ENCODE data around the gene TSGA10. TPM values are rescaled to one million over a fixed set of nuclear protein-coding genes. Genes with fewer than 3 reads are reported as not detected.

The TSGA10 gene
- total RNA-seq, 2 experiments from 2014 or later = 10.6 to 11.0 TPM

DNA sequence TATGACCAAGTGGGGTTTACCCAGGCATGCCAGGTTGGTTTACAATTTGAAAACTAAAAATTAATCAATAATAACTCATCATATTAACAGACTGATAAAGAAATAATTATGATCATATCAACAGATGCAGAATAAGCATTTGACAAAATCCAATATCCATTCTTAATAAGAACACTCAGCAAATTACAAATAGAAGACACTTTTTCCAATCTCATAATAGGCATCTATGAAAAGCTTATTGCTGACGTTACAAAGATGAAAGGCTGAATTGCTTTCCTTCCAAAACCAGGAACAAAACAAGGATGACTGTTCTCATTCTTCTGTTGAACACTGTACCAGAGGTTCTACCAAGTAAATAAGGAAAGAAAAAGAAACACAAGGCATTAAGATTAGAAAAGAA, 68.4 kb downstream of the TSGA10 start:
- no peak overlapping the region for H3K4me3 ChIP-seq (ENCODE audit: low read length)

DNA sequence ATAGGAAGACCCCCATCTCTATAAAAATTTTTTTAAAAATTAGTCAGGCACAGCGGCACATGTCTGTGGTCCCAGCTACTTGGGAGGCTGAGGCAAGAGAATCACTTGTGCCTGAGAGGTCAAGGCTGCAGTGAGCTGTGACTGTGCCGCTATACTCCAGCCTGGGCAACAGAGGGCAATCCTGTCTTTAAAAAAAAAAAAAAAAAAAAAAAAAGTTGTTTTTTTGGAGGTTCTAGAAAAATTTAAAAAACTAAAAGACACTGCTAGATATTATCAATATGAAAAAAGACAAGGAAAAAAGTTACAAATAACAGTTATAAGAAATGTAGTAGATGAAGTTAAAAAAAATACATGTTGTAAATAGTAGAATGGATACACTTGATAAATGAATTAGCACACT, 69.3 kb downstream of the TSGA10 start:
- Mint-ChIP-seq H3K9me3 (no peaks in the 10 kb centered on the region), H3K4me3 (no peak overlapping the region), H3K4me1 (ENCODE audit: low read depth) (peaks cover 7% of the 10 kb centered on the region), H3K36me3 (ENCODE audit: low read depth) (no peaks in the 10 kb centered on the region), H3K27ac (no peak overlapping the region), H3K27me3 (peaks cover 15% of the 10 kb centered on the region)
- ATAC-seq (ENCODE audit: poor library complexity) (no peak), DNase-seq (peak in 6 of 14 experiments; percentile 2 to 62 (median 16))
- H3K9me3 ChIP-seq (ENCODE audit: control insufficient read depth in 1 of 2, insufficient read depth in 1 of 2, low read length in 2 of 2) = no peaks in the 10 kb centered on the region
- ChIA-PET POLR2A (interaction anchor here (0.9 to 1.3 kb wide), 2 partner anchors 95 to 405 kb away, joined by 3 to 4 read pairs; partner anchors contain the start of gene REV1), CTCF (interaction anchor here (0.6 kb wide), 3 partner anchors 93 to 1240 kb away, joined by 3 to 5 read pairs (median 3); no protein-coding TSS in a partner anchor)
- H3K27me3 ChIP-seq (ENCODE audit: control insufficient read depth in 1 of 2, insufficient read depth in 2 of 2, low read length in 2 of 2) = no peaks in the 10 kb centered on the region
- H3K36me3 ChIP-seq (ENCODE audit: insufficient read depth, low read length) = no peaks in the 10 kb centered on the region
- intact Hi-C loops (cut with DNase I, micrococcal nuclease) = loop anchor here in 1 of 2 experiments (2.0 kb wide), 1 partner anchor 93 kb away; no protein-coding TSS in a partner anchor
- H3K4me1 ChIP-seq (ENCODE audit: insufficient read depth, low read length) = no peaks in the 10 kb centered on the region
- TF ChIP-seq, protein P1, sequence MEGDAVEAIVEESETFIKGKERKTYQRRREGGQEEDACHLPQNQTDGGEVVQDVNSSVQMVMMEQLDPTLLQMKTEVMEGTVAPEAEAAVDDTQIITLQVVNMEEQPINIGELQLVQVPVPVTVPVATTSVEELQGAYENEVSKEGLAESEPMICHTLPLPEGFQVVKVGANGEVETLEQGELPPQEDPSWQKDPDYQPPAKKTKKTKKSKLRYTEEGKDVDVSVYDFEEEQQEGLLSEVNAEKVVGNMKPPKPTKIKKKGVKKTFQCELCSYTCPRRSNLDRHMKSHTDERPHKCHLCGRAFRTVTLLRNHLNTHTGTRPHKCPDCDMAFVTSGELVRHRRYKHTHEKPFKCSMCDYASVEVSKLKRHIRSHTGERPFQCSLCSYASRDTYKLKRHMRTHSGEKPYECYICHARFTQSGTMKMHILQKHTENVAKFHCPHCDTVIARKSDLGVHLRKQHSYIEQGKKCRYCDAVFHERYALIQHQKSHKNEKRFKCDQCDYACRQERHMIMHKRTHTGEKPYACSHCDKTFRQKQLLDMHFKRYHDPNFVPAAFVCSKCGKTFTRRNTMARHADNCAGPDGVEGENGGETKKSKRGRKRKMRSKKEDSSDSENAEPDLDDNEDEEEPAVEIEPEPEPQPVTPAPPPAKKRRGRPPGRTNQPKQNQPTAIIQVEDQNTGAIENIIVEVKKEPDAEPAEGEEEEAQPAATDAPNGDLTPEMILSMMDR (IDR thresholded peaks at IDR 0.05) = peak; percentile 30
- H3K4me3 ChIP-seq (ENCODE audit: low read length) = no peak overlapping the region
- H3K27ac ChIP-seq (ENCODE audit: low read depth in 1 of 2, low read length in 2 of 2) = no peak overlapping the region

More for the DNA sequence above, 68.4 kb downstream of the TSGA10 start:
- Mint-ChIP-seq H3K4me3 (no peak overlapping the region), H3K27ac (no peak overlapping the region), H3K36me3 (ENCODE audit: low read depth) (no peaks in the 10 kb centered on the region), H3K4me1 (ENCODE audit: low read depth) (peaks cover 7% of the 10 kb centered on the region), H3K27me3 (peaks cover 15% of the 10 kb centered on the region), H3K9me3 (no peaks in the 10 kb centered on the region)
- DNase-seq = no peak
- no peak for ATAC-seq (ENCODE audit: poor library complexity)
- no peak overlapping the region for H3K27ac ChIP-seq (ENCODE audit: low read depth in 1 of 2, low read length in 2 of 2)
- H3K27me3 ChIP-seq (ENCODE audit: control insufficient read depth in 1 of 2, insufficient read depth in 2 of 2, low read length in 2 of 2) = no peaks in the 10 kb centered on the region
- TF ChIP-seq, protein P1 (IDR thresholded peaks at IDR 0.05) = no peak
- POLR2A ChIA-PET = interaction anchor here (1.3 kb wide), 1 partner anchor 94 kb away, joined by 3 read pairs; no protein-coding TSS in a partner anchor
- H3K4me1 ChIP-seq (ENCODE audit: insufficient read depth, low read length) = no peaks in the 10 kb centered on the region
- H3K36me3 ChIP-seq (ENCODE audit: insufficient read depth, low read length) = no peaks in the 10 kb centered on the region
- CTCF ChIA-PET = no interaction called here
- H3K9me3 ChIP-seq (ENCODE audit: control insufficient read depth in 1 of 2, insufficient read depth in 1 of 2, low read length in 2 of 2) = no peaks in the 10 kb centered on the region
- intact Hi-C loops (cut with DNase I, micrococcal nuclease) = loop anchor here in 1 of 2 experiments (1.0 kb wide), 1 partner anchor 93 kb away; no protein-coding TSS in a partner anchor

DNA sequence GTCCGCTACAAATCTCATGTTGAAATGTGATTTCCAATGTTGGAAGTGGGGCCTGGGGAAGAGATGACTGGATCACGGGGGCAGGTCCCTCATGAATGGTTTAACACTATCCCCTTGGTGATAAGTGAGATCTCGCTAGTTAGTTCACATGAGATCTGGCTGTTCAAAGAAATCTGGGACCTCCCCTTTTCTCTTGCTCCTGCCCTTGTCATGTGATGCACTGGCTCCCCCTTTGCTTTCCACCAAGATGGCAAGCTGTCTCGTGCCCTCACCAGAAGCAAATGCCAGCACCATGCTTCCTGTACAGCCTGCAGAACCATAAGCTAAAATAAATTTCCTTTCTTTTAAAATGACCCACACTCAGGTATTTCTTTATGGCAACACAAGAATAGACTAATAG, 70.5 kb downstream of the TSGA10 start:
- no peaks in the 10 kb centered on the region for H3K27me3 ChIP-seq (ENCODE audit: control insufficient read depth in 1 of 2, insufficient read depth in 2 of 2, low read length in 2 of 2)
- intact Hi-C loops (cut with DNase I, micrococcal nuclease) = loop anchor here in 1 of 2 experiments (2.0 to 5.0 kb wide), 2 partner anchors 95 to 408 kb away; partner anchors contain the start of gene REV1
- DNase-seq (no peak), ATAC-seq (ENCODE audit: poor library complexity) (no peak)
- no peaks in the 10 kb centered on the region for H3K9me3 ChIP-seq (ENCODE audit: control insufficient read depth in 1 of 2, insufficient read depth in 1 of 2, low read length in 2 of 2)
- no peak overlapping the region for H3K4me3 ChIP-seq (ENCODE audit: low read length)
- H3K4me1 ChIP-seq (ENCODE audit: insufficient read depth, low read length) = no peaks in the 10 kb centered on the region
- H3K36me3 ChIP-seq (ENCODE audit: insufficient read depth, low read length) = no peaks in the 10 kb centered on the region
- Mint-ChIP-seq H3K27me3 (peaks cover 15% of the 10 kb centered on the region), H3K9me3 (no peaks in the 10 kb centered on the region), H3K27ac (no peak overlapping the region), H3K36me3 (ENCODE audit: low read depth) (no peaks in the 10 kb centered on the region), H3K4me3 (no peak overlapping the region), H3K4me1 (ENCODE audit: low read depth) (peaks cover 7% of the 10 kb centered on the region)
- TF ChIP-seq, protein P1 (IDR thresholded peaks at IDR 0.05) = no peak
- POLR2A ChIA-PET = no interaction called here
- no peak overlapping the region for H3K27ac ChIP-seq (ENCODE audit: low read depth in 1 of 2, low read length in 2 of 2)
- CTCF ChIA-PET = no interaction called here
